Ureter (tissue), 1 donor: Measurements from ENCODE around the gene CEP68. TPM values are rescaled to one million over a fixed set of nuclear protein-coding genes. Genes with fewer than 3 reads are reported as not detected.

Experiments
- DNase-seq: peaks from one replicate; pipeline ENCODE4 v3.0.0-alpha.2; 2020; ENCODE audit warnings: low spot score
- total RNA-seq: library from RNA; stranded (reverse); gene quantifications from one replicate; pipeline ENCODE4 v1.2.4, GENCODE V29; 2023
- donor health status: DM: yes; HTN: yes; CAD: no.

Gene CEP68
- total RNA-seq, 1 donor from 2014 or later = 27.8 TPM

- no peak for DNase-seq
Observed at GRCh38 chr2:65057391-65058052, 1.3 kb downstream of the CEP68 start.

- no peak for DNase-seq
Observed at GRCh38 chr2:65059071-65059470, 2.9 kb downstream of the CEP68 start.

GRCh38 chr2:65061146-65061909 lies 5.1 kb downstream of the CEP68 start:
- no peak for DNase-seq

- no peak for DNase-seq
Observed at GRCh38 chr2:65061910-65062339, 5.7 kb downstream of the CEP68 start.

- no peak for DNase-seq
Observed at GRCh38 chr2:65062843-65063825, 6.9 kb downstream of the CEP68 start.

DNA sequence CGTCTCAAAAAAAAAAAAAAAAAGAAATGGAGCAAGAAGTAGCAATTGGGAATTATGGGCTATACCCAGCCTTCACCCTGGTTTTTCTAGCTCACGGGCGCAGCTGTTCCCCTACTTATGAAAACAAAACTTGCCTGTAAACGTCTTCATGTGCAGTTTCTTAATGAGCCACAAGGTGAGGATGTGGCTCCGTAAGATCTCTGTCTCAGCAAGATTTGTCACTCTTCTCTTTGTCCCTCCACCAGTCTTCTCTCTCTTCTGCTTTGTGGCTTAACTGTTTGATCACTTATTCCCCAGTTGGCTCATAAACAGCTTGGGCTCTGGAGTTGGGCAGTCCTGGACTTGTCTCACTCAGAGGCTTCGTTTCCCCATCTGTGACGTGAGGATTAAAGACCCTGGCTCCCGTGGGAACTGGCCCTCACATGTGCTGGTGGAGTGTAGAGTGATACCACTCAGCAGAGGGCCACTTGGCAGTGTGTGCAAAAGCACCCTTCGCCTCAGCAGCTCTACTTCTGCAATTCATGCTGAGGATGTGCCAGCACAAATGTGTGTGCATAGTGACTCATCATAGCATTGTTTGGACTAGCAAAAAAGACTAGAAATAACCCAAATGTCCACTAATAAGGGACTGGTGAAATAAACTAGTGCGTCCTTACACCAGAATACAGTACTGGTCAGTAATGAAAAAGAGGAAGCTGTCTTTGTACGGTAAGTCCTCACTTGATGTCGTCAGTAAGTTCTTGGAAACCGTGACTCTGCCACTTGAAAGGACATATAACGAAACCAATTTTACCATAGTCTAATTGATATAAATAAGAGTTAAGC lies 8.7 kb downstream of the CEP68 start:
- DNase-seq = no peak

GRCh38 chr2:65067806-65068553 lies 11.8 kb downstream of the CEP68 start:
- DNase-seq = no peak

DNA sequence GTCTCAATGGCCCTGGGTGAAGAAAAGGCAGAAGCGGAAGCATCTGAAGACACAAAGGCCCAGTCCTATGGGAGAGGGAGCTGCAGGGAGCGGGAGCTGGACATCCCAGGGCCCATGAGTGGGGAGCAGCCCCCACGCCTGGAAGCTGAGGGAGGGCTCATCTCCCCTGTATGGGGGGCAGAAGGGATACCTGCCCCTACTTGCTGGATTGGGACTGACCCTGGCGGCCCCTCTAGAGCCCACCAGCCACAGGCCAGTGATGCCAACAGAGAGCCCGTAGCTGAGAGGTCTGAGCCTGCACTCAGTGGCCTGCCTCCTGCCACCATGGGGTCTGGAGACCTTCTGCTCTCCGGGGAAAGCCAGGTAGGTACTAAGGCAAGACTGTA lies 13.2 kb downstream of the CEP68 start:
- DNase-seq = no peak

- no peak for DNase-seq
Observed at GRCh38 chr2:65070172-65070830, 14.1 kb downstream of the CEP68 start.

DNA sequence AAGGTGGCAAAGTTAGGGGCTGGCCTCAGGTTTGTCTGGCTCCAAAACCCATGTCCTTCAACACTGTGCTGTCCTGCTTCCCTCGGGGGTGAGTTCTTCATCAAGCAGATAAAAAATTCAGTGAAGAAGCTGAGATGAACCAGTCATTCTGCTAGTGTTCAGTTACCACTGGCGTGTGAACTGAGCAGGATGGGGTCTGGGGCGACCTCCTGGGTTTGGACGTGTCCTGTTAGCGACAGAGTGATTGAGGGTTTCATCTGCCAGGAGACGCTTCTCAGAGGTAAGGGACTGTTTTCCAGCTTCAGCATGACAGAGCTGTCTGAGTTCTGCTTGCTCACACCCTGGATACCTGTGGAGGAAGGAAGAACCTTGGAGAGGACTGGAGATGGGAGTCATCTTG lies 14.6 kb downstream of the CEP68 start:
- DNase-seq = no peak

GRCh38 chr2:65071499-65072180 lies 15.4 kb downstream of the CEP68 start:
- no peak for DNase-seq

- no peak for DNase-seq
Observed at GRCh38 chr2:65072181-65072970, 16.2 kb downstream of the CEP68 start.

- DNase-seq = no peak
Observed at GRCh38 chr2:65073879-65074565, 17.8 kb downstream of the CEP68 start.

DNA sequence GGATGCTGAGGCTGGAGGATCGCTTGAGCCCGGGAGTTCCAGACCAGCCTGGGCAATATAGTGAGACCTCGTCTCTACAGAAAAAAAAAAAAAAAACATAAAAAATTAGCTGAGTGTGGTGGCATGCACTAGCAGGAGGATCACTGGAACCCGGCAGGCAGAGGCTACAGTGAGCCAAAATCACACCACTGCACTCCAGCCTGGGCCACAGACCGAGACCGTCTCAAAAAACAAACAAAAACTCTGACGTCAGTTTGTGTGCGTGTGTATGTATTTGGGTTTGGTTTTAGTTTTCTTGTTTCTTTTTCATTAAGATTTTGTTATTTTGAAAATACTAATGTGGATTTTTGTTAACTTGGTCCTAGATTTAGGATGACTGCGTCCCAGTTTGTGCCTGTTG lies 19.0 kb downstream of the CEP68 start:
- DNase-seq = no peak

GRCh38 chr2:65075605-65076344 lies 19.6 kb downstream of the CEP68 start:
- no peak for DNase-seq

GRCh38 chr2:65076345-65076710 lies 20.1 kb downstream of the CEP68 start:
- no peak for DNase-seq

GRCh38 chr2:65077898-65078297 lies 21.7 kb downstream of the CEP68 start:
- DNase-seq = no peak
